Posterior cingulate gyrus (tissue), 11 donors: Measurements from ENCODE around the gene REG3A.

Experiments used
- DNase-seq, 10 donors: peaks; one replicate each; pipeline versions ENCODE4 v3.0.0 to v3.0.0-alpha.2; 2020 to 2021; ENCODE audit warnings: mixed read lengths in 3 of 10
- intact Hi-C: fragments of 100-400 bp; cut with DNase I; formaldehyde crosslinking; loops from one replicate; pipeline ENCODE4 v1.15.1; 2023

Gene REG3A

GRCh38 chr2:79122676-79123075, 36.9 kb downstream of the REG3A start:
- DNase-seq: no peak
- intact Hi-C loops: no loop called here

- intact Hi-C loops: no loop called here
- no peak for DNase-seq
These were observed 39.3 kb downstream of the REG3A start, which contains the start of gene REG1A for GRCh38 chr2:79120194-79120713. Gene REG1A, plus strand, starts transcription at chr2:79120488. Its CDS starts 374 bp downstream, at chr2:79120862.

- intact Hi-C loops: no loop called here
These were observed 42.3 kb downstream of the REG3A start for GRCh38 chr2:79116997-79117928.

DNA sequence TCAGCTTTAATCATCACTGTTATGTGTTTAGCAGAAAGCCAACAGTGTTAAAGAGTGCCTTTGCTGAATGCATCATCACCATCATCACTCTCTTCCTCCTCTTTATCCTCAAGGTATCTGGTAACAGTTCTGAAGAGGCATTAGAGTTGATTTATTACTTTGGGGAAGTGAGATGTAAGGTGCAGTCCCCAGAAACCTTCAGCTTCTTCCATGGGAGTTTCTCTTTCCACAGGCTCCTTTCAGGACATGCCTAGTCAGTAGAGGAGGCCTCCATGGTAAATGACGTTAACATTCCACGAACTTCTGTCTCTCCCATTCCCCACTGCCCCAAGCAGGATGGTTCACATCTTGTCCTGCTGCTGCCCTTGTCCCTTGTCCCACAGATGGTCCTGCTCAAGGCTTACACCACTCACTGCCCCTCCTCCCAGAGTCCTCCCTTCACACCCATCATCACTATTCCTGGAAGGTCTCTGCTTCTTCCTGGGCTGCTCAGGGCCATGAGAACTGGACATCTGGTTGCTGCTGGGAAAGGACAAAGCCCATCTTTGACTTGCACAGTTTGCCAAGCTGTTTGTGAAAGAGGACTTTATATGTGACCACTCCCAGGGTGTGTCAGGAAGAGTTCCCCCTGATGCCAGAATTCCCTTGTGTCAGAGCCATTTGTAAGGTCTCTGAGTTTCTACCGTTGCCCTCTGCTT, 44.6 kb downstream of the REG3A start:
- intact Hi-C loops: no loop called here
- DNase-seq: no peak

More at GRCh38 chr2:79116997-79117928, 42.3 kb downstream of the REG3A start:
- DNase-seq: no peak

- intact Hi-C loops: no loop called here
- DNase-seq: no peak
These were observed 47.3 kb downstream of the REG3A start for GRCh38 chr2:79112269-79112668.
